Measurements from ENCODE around the gene AKAP7.

The AKAP7 gene

GRCh38 chr6:131134220-131134979 lies 867 bp upstream of the AKAP7 start:
- DNase-seq: no peak

DNA sequence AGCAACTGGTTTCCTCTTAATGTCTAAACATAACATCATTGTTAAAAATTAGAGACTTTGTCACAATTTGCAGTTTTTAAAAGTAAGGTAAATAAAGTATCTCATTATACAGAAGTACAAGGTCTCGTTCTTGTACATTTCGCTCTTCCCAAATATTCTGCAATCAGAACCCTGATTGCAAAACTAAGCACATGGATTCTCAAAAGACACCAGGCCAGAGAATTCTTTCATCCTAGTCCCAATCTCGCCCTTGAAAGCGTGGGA lies 355 bp upstream of the AKAP7 start:
- DNase-seq: no peak

DNA sequence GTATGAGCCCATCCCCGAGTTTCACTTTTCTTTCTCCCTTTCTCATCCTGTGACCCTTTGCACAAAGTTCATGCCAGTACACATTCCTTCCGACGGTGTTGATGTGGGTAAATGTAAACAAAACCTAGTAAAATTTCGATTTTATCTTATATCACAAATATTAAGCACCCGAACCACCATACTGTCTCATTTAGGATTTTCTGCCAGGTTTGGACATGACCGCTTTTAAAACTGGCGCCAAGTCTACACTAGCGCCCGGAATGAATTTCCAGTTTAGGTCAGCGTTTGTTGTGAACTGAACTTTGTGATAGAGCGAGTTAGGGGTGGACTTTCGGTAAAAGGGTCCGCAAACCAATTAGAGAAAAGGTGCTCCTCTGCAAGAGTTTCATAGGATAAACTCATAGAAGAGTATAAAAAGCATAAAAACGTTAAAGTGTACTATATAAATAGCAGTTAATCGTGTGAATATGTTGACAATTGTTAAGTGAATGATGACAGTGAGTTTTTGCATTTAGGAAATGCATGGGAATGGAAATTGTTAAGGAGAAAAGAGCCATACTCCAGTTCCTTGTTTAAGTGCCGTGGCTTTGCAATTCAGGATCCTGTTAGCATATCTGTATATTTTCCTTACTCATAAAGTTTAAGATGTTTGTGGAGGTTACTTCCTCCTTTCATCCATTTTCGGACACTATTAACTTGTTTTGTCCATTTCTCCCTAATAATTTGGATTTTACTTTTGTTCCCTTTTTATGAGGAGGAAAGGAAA lies 937 bp downstream of the AKAP7 start:
- DNase-seq: no peak

DNA sequence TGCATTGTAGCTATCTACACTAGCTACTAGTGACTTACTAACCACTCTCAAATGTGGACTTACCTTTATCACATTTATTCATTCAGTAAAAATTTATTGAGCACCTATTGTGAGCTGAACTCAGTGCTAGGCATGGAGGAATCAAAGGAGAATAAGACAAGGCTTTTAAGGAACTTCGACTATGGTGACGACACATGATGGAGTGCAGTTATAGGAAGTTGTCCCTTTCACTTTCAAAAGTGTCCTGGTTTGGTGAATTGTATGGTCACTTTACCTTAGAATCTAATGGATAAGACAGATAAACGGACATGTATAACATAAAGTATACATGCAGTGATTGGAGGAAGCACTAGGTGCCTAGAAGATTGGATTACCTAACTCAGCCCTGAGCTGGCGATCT lies 4.3 kb downstream of the AKAP7 start:
- DNase-seq: no peak

DNA sequence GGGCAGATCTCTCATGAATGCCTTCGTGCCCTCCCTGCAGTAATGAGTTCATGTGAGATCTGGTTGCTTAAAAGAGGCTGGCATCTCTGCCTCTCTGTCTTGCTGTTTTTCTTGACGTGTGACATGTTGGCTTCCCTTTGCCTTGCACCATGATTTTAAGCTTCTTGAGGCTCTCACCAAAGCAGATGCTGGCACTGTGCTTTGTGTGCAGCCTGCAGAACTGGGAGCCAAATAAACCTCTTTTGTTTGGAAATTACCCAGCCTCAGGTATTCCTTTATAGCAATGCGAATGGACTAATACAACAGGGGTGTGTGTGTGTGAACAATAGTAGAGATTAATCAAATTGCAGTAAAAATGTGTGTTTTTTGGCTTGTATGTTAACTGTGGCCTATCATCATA lies 8.1 kb downstream of the AKAP7 start:
- no peak for DNase-seq

GRCh38 chr6:131146865-131147264 lies 11.6 kb downstream of the AKAP7 start:
- DNase-seq: no peak

DNA sequence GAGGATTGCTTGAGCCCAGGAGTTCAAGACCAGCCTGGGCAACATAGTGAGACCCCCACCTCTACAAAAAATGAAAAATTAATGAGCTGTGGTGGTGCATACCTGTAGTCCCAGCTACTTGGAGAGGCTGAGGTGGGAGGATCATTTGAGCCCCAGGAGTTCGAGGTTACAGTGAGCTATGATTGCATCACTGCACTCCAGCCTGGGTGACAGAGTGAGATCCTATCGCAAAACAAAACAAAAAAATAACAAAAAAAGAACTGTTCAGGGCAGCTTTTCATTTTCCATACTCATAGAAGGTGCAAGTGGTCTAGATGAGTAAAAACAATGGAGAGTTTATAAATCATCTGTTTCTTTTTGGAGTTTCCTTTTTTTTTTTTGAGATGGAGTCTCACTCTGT lies 21.1 kb downstream of the AKAP7 start:
- DNase-seq: no peak

GRCh38 chr6:131159578-131159977 lies 24.3 kb downstream of the AKAP7 start:
- DNase-seq: no peak

- DNase-seq: no peak
Measured at GRCh38 chr6:131160254-131160758, 25.0 kb downstream of the AKAP7 start.

GRCh38 chr6:131161987-131162386 lies 26.7 kb downstream of the AKAP7 start:
- no peak for DNase-seq

- DNase-seq: no peak
Measured at GRCh38 chr6:131163886-131164285, 28.6 kb downstream of the AKAP7 start.

DNA sequence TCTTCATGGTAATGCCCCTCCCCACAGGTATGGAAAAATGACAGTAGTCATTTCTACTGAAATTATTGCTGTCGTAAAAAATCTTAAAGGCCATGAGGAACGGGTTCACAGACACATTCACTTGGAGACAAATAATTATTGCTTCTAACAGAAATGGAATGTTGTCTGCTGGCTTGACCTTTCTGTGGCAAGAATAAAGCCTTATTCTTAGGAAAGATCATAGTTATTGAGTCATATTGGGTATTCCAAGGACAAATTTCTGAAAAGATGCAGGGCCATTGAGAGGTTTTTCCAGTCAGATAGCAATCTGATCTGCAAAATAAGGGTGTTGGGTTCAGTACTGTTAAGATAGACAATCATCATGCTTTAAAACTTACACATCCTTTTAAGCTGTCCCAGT lies 29.2 kb downstream of the AKAP7 start:
- no peak for DNase-seq

DNA sequence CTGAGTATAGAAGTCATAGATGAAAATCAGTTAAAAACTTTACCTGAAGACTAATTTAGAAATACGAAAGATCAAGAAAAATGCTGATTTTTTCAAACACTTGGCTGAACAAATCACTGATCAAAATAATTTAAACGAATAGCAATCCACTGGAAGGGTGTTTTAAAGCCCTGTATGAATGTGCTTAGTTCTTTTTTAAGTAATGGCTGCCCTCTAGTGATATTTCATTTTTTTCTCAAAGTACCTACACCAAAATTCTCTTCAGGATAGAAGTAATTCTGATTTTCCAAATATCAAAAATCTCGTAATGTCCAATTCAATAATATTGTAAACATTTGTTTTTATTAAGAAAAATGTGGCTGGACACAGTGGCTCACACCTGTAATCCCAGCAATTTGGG lies 32.5 kb downstream of the AKAP7 start:
- DNase-seq: no peak

GRCh38 chr6:131169613-131170012 lies 34.3 kb downstream of the AKAP7 start:
- no peak for DNase-seq

DNA sequence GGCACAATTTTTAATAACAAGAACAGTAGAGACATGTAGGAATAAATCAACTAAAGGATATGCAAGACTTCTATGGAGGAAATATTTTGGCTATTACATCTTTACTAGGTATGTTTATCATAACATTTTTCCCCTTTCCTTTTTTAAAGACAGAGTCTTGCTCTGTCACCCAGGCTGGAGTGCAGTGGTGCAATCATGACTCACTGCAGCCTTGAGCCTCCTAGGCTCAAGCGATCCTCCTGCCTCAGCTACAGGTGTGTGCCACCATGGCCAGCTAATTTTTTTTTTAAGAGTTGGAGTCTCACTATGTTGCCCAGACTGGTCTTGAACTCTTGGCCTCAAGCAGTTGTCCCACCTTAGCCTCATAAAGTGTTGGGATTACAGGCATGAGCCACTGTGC lies 37.0 kb downstream of the AKAP7 start:
- DNase-seq: no peak

GRCh38 chr6:131173680-131174079 lies 38.4 kb downstream of the AKAP7 start:
- DNase-seq: no peak

DNA sequence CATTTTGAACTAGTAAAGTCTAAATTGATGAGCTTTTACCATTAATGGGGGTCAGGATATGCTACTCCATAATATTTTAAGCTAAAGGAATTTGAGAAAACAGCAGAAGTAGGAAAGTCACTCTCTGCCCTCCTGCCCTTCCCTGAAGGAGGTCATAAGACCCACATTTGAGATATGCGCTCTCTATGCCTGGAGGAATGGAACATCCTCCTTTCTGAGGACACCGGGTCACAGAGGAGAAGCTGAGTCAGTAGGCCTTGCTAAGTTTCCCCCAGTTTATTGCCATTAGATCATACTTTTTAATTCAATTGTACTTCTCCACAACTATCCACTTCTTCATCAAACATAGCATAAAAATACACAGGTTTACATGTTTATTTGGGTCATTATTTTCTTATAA lies 40.3 kb downstream of the AKAP7 start:
- DNase-seq: no peak

DNA sequence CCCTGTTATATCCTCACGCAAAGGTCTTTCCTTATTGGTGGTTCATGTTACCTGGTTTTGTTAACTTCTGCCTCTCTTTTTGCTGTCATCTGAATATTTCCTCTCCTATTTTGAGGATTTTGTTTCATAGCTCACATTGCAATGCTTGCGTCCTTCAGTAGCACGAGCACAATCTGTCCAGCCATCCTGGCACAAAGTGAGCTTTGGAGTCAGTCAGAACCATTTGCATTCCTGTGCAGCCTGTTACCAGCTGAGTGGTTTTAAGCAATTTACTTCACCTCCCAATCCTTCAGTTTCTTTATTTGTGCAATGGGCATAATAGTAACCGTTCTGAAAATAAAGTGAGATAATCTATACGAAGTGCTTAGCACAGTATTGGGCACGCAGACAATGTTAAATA lies 42.7 kb downstream of the AKAP7 start:
- DNase-seq: no peak

DNA sequence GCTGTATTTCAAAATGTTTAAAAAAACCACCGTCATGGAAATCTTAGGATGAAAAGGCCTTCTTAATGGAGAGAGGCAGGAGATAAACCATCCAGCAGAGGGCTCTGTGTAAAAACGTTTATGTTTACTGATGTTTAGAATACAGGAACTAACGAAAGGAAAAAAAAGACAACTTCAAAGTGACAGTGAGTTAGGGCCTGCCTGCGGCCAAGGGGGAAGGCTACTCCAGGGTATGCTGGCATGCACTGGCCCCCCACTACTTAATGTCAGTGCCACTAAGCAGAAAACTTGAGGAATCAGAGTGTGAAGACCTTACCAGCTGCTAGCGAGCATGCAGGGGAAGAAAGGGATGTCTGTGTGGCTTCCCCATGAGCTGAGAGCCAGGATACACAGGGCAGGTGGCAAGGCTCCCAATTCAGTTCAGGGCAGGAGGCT lies 47.7 kb downstream of the AKAP7 start:
- DNase-seq: peak; percentile 2 to 12

DNA sequence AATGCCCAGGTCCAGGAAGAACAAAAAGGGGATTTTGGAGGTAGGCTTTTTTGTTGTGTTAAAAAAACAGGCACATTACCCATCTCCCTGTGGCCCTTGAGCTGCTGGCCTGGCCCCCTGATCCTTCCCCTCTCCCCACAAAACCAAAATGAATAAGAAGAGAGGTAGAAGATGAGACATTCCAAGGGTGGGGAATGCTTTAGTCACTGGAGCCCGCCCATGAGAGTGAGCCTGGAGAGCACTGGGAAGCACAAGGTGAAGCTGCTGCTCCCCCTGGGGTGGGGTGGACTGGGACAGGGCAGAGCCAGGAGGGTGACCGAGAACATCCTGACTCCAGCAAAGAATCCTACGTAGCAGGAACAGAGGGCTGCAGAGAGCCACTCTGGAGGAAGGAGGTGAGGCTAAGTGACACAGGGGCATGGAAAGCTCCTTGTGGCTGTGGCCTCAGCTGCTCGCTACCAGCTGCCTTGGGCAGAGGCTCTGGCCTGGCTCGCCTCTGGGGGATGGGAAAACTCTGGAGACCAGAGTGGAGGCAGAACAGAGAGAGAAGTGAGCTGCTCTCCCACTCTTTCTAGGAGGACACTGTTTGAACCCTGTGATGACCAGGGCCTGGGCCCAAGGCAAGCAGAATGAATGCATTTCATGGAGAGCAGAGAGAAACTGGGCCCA lies 48.3 kb downstream of the AKAP7 start:
- DNase-seq: no peak

DNA sequence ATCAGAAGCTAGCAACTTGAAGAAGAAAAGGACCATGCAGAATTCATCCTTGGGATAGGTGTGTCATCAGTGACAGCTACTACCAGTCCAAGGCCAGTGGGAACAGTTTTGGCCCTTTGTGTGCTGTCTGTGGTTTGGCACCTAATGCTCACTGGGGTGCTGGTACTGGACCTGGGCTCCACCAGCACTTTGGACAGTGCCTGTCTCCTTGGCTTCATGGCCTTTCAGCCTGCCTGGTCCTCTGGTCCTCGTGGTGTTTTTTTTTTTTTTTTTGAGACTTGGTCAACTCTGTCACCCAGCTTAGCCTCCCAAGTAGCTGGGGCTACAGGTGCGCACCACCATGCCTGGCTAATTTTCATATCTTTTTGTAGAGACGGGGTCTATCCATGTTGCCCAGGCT lies 56.3 kb downstream of the AKAP7 start:
- DNase-seq: no peak

DNA sequence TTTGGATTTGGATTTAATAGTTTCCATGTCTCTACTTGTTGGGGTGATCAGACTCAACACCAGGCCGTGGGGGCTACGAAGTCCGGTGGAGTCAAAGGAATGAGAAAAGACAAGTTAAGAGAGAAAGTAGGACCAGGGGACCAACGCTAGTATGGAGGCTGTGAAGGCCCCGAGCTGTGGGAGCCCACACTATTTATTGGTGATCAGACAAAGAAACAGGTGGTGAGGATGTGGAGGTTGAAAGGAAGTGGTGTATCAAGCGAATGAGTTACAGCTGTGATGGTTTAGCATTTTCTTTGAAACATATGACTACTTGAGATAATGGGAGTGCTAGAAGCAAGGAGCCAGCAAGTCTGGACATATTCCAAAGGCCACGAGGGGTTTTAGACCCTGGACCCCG lies 62.4 kb downstream of the AKAP7 start:
- no peak for DNase-seq

DNA sequence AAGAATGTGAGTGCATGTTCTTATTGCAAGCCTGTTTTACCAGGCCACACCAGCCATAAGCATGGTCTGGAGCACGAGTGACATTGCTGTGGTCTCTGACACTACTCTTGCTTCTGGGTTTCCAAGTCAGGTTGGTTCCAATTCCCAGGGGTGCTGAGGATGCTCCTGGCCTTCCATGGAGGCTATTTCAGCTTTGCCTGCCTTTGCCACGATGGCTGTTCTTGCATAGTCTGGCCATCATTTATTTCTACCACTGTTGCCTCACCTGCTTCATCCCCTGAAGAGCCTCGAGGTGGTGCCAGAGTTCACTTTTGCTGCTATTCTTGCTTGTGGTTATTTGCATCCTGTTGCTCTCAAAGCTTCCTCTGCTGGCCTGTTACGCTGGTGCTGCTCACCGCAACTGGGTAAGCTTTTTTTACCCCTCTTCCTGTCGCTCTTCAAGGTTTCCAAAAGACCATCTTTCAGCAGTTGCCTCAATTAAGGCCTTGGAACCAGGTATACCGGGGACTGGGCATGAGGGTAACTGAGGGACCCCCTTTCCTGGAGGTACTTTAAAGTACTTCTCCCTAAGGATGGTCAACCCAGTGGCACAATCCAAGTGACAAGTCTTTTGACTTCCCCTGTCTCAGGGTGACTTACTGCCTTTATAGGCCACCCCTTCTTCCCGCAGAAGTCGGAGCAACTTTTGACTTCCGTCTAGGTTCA lies 64.5 kb downstream of the AKAP7 start:
- DNase-seq: peak; percentile 69

All from activated CD4-positive, alpha-beta T cell treated with anti-CD3 and anti-CD28 coated beads for 4 hours (primary cell).